Activated effector memory CD4-positive, alpha-beta T cell treated with Interleukin-2 at 50 U/mL for 16 hours (primary cell): Measurements from ENCODE around the gene OR1D2.
"Not testable (repeated sequence)": the region's sequence is repeated elsewhere in the genome, so short reads cannot be mapped to it uniquely, and the experiment has no call there.

ENCODE experiments used
- DNase-seq: peaks from one replicate; pipeline ENCODE4 v3.0.0-alpha.2; 2020

The OR1D2 gene

GRCh38 chr17:3104322-3104721 is at the start of gene OR1D2:
OR1D2 (minus strand) TSS chr17:3104422; CDS start chr17:3092996, 11,426 bp downstream.
- DNase-seq: no peak

- not testable (repeated sequence) for DNase-seq
Measured at GRCh38 chr17:3137494-3137893, 33.3 kb upstream of the OR1D2 start.

- no peak for DNase-seq
Measured at GRCh38 chr17:3127451-3127850, 23.2 kb upstream of the OR1D2 start, which contains the start of gene OR1G1. OR1G1 (minus strand) TSS chr17:3127551; CDS start chr17:3127551, 0 bp downstream.

- DNase-seq: not testable (repeated sequence)
Measured at GRCh38 chr17:3073850-3074249, 30.4 kb downstream of the OR1D2 start.

- not testable (repeated sequence) for DNase-seq
Measured at GRCh38 chr17:3065192-3065591, 39.0 kb downstream of the OR1D2 start.

- not testable (repeated sequence) for DNase-seq
Measured at GRCh38 chr17:3063507-3063906, 40.7 kb downstream of the OR1D2 start, which contains the start of gene OR1D5. OR1D5 (minus strand) TSS chr17:3063607; CDS start chr17:3063607, 0 bp downstream.

- not testable (repeated sequence) for DNase-seq
Measured at GRCh38 chr17:3062824-3063377, 41.3 kb downstream of the OR1D2 start.

- DNase-seq: not testable (repeated sequence)
Measured at GRCh38 chr17:3054868-3055267, 49.4 kb downstream of the OR1D2 start.

GRCh38 chr17:3049705-3050295 is 54.4 kb downstream of the OR1D2 start:
- no peak for DNase-seq

- DNase-seq: peak; percentile 93
Measured at GRCh38 chr17:3048727-3049471, 55.3 kb downstream of the OR1D2 start.

GRCh38 chr17:3046753-3047152 is 57.5 kb downstream of the OR1D2 start:
- DNase-seq: no peak

GRCh38 chr17:3043737-3044365 is 60.4 kb downstream of the OR1D2 start:
- DNase-seq: no peak

GRCh38 chr17:3040882-3041281 is 63.3 kb downstream of the OR1D2 start:
- no peak for DNase-seq

- DNase-seq: no peak
Measured at GRCh38 chr17:3039736-3040135, 64.5 kb downstream of the OR1D2 start.

GRCh38 chr17:3038941-3039340 is 65.3 kb downstream of the OR1D2 start:
- no peak for DNase-seq
